GM18502 (cell line): ENCODE measurements around the gene LSM4.
A peak's percentile ranks its signal among the peaks of the same experiment; 100 is the strongest.

Experiments
- ATAC-seq: cut with Tn5 transposase; IDR thresholded peaks from one replicate; pipeline ENCODE4 v1.9.1; 2021; ENCODE audit warnings: mild to moderate bottlenecking; ENCODE audit not compliant: unreplicated experiment, poor library complexity

LSM4 gene

GRCh38 chr19:18294467-18294864 lies 28.4 kb downstream of the LSM4 start:
- no peak for ATAC-seq

GRCh38 chr19:18293642-18294466 lies 29.0 kb downstream of the LSM4 start:
- ATAC-seq = no peak

GRCh38 chr19:18292810-18293641 lies 29.9 kb downstream of the LSM4 start:
- ATAC-seq = no peak

- no peak for ATAC-seq
Observed at GRCh38 chr19:18292462-18292809, 30.4 kb downstream of the LSM4 start.

GRCh38 chr19:18291590-18292461 lies 31.1 kb downstream of the LSM4 start:
- ATAC-seq = peak; percentile 43

GRCh38 chr19:18291019-18291524 lies 31.8 kb downstream of the LSM4 start:
- peak; percentile 16 for ATAC-seq

- ATAC-seq = no peak
Observed at GRCh38 chr19:18290302-18291018, 32.4 kb downstream of the LSM4 start.

- no peak for ATAC-seq
Observed at GRCh38 chr19:18289471-18290301, 33.2 kb downstream of the LSM4 start.

GRCh38 chr19:18287836-18288772 lies 34.8 kb downstream of the LSM4 start:
- ATAC-seq = no peak

- no peak for ATAC-seq
Observed at GRCh38 chr19:18286973-18287635, 35.8 kb downstream of the LSM4 start.

GRCh38 chr19:18284712-18285360 lies 38.0 kb downstream of the LSM4 start:
- ATAC-seq = no peak

GRCh38 chr19:18283338-18283737 lies 39.5 kb downstream of the LSM4 start:
- ATAC-seq = no peak

- no peak for ATAC-seq
Observed at GRCh38 chr19:18282788-18283141, 40.1 kb downstream of the LSM4 start.

- ATAC-seq = no peak
Observed at GRCh38 chr19:18282021-18282787, 40.7 kb downstream of the LSM4 start.

GRCh38 chr19:18281082-18282020 lies 41.5 kb downstream of the LSM4 start, which contains the start of gene JUND:
TSS of gene JUND (minus strand) at chr19:18281622. CDS start at chr19:18281484, 138 bp downstream.
- peak; percentile 69 for ATAC-seq
